ENCODE results near the gene PCDHGB5. TPM values are rescaled to one million over a fixed set of nuclear protein-coding genes. Genes with fewer than 3 reads are reported as not detected.

Gene PCDHGB5
- total and polyA plus RNA-seq, 2 donors (not counting 3 experiments of a cell fraction or from before 2014, with no cell fraction given): 10.1 to 14.4 TPM

- no peak overlapping the region for H3K27ac ChIP-seq (ENCODE audit: insufficient read depth, low read depth, low read length)
- H3K79me2 ChIP-seq (ENCODE audit: control insufficient read depth, insufficient read depth, low read length): no peaks in the 10 kb centered on the region
- TF ChIP-seq MYC (IDR thresholded peaks at IDR 0.05; ENCODE audit: low read depth, low read length): no peak
- peak; percentile 93 for TF ChIP-seq EZH2 (IDR thresholded peaks at IDR 0.05; ENCODE audit: borderline replicate concordance, low read depth, low read length, severe bottlenecking)
- no peaks in the 10 kb centered on the region for H3K9me1 ChIP-seq (replicated peaks; ENCODE audit: control insufficient read depth, extremely low read depth, insufficient read depth, low read length)
- no TSS peak for BruUV-seq (replicated peaks)
- H3K9ac ChIP-seq (replicated peaks; ENCODE audit: extremely low read depth, insufficient read depth, low read length): no peak overlapping the region
- no peak overlapping the region for H3K4me2 ChIP-seq (ENCODE audit: insufficient read depth, low read length)
- peaks cover 47 to 85% of the 10 kb centered on the region in 2 experiments for H3K27me3 ChIP-seq (ENCODE audit: control insufficient read depth in 2 of 2, insufficient read depth in 2 of 2, low read length in 2 of 2)
- dilution Hi-C loops (cut with MboI; ENCODE audit: extremely low pct_ligation_motif_present, low sequenced_read_pairs) (no loop called here), intact Hi-C loops (cut with micrococcal nuclease) (no loop called here)
- ChIA-PET POLR2A (interaction anchor here (1.0 kb wide), 1 partner anchor 143 kb away, joined by 3 read pairs; no protein-coding TSS in a partner anchor), CTCF (interaction anchor here (1.1 to 11.3 kb wide), 8 partner anchors 11 to 149 kb away, joined by 3 to 335 read pairs (median 22); partner anchors contain the start of genes PCDHGA12 and PCDHGB6)
- H3K4me1 ChIP-seq (ENCODE audit: control insufficient read depth, extremely low read depth, insufficient read depth, low read length): peaks cover 15% of the 10 kb centered on the region
- H3K4me3 ChIP-seq (replicated peaks in 1 of 3; ENCODE audit: insufficient read depth in 1 of 3, low read depth in 1 of 3, low read length in 3 of 3): no peak overlapping the region
- H3K9me3 ChIP-seq (replicated peaks; ENCODE audit: control insufficient read depth, insufficient read depth, low read length): peaks cover 8% of the 10 kb centered on the region
- FAIRE-seq (no peak), DNase-seq (ENCODE audit: low read depth, low spot score) (no peak)
- H3K36me3 ChIP-seq (ENCODE audit: control insufficient read depth in 2 of 2, extremely low read depth in 1 of 2, insufficient read depth in 2 of 2, low read length in 2 of 2): no peaks in the 10 kb centered on the region
- no peaks in the 10 kb centered on the region for H4K20me1 ChIP-seq (replicated peaks; ENCODE audit: control insufficient read depth, extremely low read depth, insufficient read depth, low read length)
- H2AFZ ChIP-seq (ENCODE audit: low read depth, low read length): no peak overlapping the region
Measured at GRCh38 chr5:141419074-141419880, 21.5 kb downstream of the PCDHGB5 start.

- peaks cover 40 to 84% of the 10 kb centered on the region in 2 experiments for H3K27me3 ChIP-seq (ENCODE audit: control insufficient read depth in 2 of 2, insufficient read depth in 2 of 2, low read length in 2 of 2)
- TF ChIP-seq CTCF (IDR thresholded peaks at IDR 0.05; ENCODE audit: extremely low read depth in 1 of 2, insufficient read depth in 1 of 2, low read depth in 1 of 2, low read length in 2 of 2): peak; percentile 53 to 71
- no peak for TF ChIP-seq MAX (IDR thresholded peaks at IDR 0.05; ENCODE audit: insufficient read depth, insufficient read length)
- no peak for TF ChIP-seq GATA2 (IDR thresholded peaks at IDR 0.05; ENCODE audit: insufficient read depth, insufficient read length, low read depth, low read length)
- TF ChIP-seq EZH2 (IDR thresholded peaks at IDR 0.05; ENCODE audit: borderline replicate concordance, low read depth, low read length, severe bottlenecking): no peak
- no peak for TF ChIP-seq MYC (IDR thresholded peaks at IDR 0.05; ENCODE audit: low read depth, low read length)
- H3K27ac ChIP-seq (ENCODE audit: insufficient read depth, low read depth, low read length): no peak within 1 kb of the TSS
- TSS peak; percentile 41 for BruUV-seq (replicated peaks)
- peak within 1 kb of the TSS; percentile 39 to 83 (median 66) for H3K4me3 ChIP-seq (replicated peaks in 1 of 3; ENCODE audit: insufficient read depth in 1 of 3, low read depth in 1 of 3, low read length in 3 of 3)
- intact Hi-C loops (cut with micrococcal nuclease): loop anchor here (1.0 to 5.0 kb wide), 4 partner anchors 9 to 103 kb away; partner anchors contain the start of genes PCDHGA12, PCDHGA6 and PCDHGB3
- peak within 1 kb of the TSS; percentile 84 for H2AFZ ChIP-seq (ENCODE audit: low read depth, low read length)
- dilution Hi-C loops (cut with MboI; ENCODE audit: extremely low pct_ligation_motif_present, low sequenced_read_pairs): no loop called here
- peak within 1 kb of the TSS; percentile 90 for H3K4me2 ChIP-seq (ENCODE audit: insufficient read depth, low read length)
- H3K9me1 ChIP-seq (replicated peaks; ENCODE audit: control insufficient read depth, extremely low read depth, insufficient read depth, low read length): no peaks in the 10 kb centered on the region
- DNase-seq (ENCODE audit: low read depth, low spot score) (peak; percentile 78), FAIRE-seq (peak; percentile 71)
- no peaks in the 10 kb centered on the region for H3K36me3 ChIP-seq (ENCODE audit: control insufficient read depth in 2 of 2, extremely low read depth in 1 of 2, insufficient read depth in 2 of 2, low read length in 2 of 2)
- POLR2A ChIA-PET: interaction anchor here (1.9 to 2.2 kb wide), 2 partner anchors 9 to 137 kb away, joined by 8 read pairs; partner anchors contain the start of gene PCDHGA12
- peaks cover 15% of the 10 kb centered on the region for H3K4me1 ChIP-seq (ENCODE audit: control insufficient read depth, extremely low read depth, insufficient read depth, low read length)
- CTCF ChIA-PET: interaction anchor here (0.6 to 11.3 kb wide), 40 partner anchors 8 to 212 kb away, joined by 3 to 335 read pairs (median 6); partner anchors contain the start of genes DIAPH1, PCDHB12, PCDHGA1 and PCDHGA10
- H3K9me3 ChIP-seq (replicated peaks; ENCODE audit: control insufficient read depth, insufficient read depth, low read length): peaks cover 8% of the 10 kb centered on the region
- peak within 1 kb of the TSS; percentile 60 for H3K9ac ChIP-seq (replicated peaks; ENCODE audit: extremely low read depth, insufficient read depth, low read length)
- no peaks in the 10 kb centered on the region for H4K20me1 ChIP-seq (replicated peaks; ENCODE audit: control insufficient read depth, extremely low read depth, insufficient read depth, low read length)
- H3K79me2 ChIP-seq (ENCODE audit: control insufficient read depth, insufficient read depth, low read length): no peaks in the 10 kb centered on the region
Measured at GRCh38 chr5:141420855-141421488, 23.2 kb downstream of the PCDHGB5 start, which contains the start of gene PCDHGA11. PCDHGA11 (plus strand) TSS chr5:141421051; CDS start chr5:141421228, 177 bp downstream.
